ENCODE results near the gene DRAM2.
A peak's percentile ranks its signal among the peaks of the same experiment; 100 is the strongest.

Gene DRAM2

DNA sequence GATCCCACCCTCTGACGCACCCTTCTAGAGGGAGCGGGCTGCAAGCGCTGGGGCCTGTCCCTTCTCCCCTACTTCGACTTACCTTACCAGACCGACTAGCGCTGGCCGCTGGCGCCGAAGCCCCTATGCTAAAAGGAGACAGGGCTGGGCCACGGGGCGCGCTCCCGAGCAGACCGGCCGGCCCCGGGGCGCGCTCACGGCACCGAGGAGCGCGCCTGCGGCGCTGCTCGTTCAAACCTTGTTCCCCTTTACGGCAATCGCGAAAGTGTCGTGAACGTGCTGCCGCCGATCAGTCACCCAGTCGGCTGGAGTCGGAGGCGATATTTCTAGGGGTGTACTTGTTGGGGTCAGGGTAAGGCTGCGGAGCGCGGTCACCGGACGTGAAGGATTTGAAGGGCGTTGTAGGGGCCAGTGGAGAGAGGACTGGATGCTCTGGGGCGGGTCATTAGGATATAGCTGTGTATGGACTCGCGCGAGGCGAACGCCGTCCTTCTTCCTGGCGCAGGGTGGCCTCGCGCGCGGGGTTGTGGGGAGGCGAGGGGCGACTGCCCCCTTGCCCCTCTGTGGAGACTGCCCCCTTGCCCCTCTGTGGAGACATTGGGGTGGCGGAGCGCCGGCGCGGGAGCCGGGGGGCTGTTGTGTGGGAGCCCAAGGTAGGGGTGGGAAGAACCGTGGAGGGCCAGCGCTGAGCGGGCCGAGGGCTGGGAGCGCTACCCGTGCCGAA, at the start of gene DRAM2, which contains the start of gene CEPT1:
Gene DRAM2 (minus strand): TSS at position 138 of the 724 bp plus-strand sequence. CDS start 8,539 bp downstream, outside the sequence.
Gene CEPT1 (plus strand): TSS at position 268 of the 724 bp plus-strand sequence. CDS start 7,492 bp downstream, outside the sequence.
- peak; percentile 84 to 90 for DNase-seq (ENCODE audit: low read depth in 2 of 2)

DNA sequence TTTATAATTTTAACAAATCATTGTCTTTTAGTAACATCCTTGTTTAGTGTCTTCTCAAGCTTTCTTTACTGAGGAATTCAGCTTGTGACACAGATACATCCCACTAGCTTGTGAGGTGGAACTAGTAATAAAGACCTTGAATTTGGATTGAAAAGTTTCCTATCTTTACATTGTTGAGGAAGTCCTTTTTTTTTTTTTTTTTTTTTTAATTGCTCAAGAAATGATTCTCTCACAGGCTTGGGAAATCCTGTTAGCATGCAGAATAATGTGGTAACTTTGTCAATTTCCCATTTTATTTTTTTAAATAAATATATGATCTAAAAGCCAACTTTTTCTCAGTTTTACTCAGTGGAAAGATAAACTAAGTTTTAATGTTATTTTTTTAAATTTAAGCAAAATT, 44.8 kb upstream of the DRAM2 start:
- no peak for DNase-seq (ENCODE audit: low read depth in 2 of 2)

DNA sequence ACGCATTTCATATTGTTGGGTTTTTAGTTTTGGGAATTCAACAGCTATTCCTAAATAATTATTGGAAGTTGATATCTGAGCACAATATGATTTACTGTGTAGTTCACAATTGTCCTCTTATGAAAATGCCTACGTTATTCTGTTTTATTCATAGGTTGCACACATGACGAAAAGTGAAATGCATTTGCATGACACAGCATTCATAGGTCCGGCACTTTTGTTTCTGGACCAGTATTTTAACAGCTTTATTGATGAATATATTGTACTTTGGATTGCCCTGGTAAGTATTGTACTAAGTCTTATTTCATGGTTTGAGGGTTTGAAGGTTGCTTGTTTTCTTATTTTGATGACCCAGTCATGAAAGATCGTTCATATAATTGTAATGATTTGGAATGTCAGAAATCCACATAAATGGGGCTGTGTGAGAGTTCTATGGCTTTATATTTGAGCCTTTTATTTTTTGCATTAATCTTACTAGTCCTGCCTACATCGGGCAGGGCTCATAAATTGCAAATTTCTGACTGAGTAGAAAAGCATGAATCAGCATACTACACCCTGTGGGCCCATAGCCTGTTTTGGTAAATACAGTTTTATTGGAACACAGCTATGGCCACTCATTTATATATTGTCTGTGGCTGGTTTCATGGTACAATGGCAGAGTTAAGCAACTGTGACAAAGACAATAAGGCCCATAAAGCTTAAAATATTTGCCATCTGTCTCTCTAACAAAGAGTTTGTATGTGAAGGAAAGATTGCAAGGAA, 43.6 kb upstream of the DRAM2 start:
- no peak for DNase-seq (ENCODE audit: low read depth in 2 of 2)

DNA sequence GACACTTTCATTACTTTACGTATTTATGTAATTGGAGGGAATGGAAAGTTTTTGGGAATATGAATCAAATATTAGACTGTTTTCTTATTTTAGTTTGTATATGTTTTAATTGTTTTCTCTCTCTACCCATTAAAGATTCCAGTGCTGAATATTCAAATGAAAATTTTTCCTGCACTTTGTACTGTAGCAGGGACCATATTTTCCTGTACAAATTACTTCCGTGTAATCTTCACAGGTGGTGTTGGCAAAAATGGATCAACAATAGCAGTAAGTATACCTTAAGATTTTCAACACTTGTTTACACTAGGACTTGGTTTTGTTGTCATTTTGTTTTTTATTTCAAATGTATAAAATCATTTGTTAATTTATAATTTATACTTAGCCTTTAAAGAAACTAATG, 42.2 kb upstream of the DRAM2 start:
- no peak for DNase-seq (ENCODE audit: low read depth in 2 of 2)

DNA sequence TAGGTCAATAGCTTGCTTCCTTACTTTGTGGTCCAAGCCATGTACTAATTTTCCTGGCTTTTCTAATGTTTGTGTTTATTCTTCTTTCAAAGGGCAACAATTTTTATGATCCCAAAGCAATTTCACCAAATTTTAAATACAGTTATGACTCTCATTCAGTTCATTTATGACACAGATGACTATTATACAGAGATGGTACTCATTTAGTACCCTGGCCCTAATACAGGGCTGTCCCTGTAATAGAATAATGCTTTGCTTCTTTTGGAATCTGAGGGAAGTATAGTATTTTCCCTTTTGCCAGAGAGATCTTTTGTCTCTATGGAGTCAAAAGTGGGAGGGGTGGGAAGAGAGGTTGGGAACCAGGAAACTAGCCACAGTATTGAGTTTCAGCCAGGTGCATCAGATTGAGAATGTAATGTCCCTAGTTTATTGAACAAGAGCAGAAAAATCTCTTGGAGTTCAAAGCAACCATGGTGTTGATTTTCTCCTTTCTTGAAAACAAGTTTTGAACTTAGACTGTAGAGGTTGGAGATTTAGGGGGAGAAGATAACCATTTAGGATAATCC, 40.2 kb upstream of the DRAM2 start:
- no peak for DNase-seq (ENCODE audit: low read depth in 2 of 2)

DNA sequence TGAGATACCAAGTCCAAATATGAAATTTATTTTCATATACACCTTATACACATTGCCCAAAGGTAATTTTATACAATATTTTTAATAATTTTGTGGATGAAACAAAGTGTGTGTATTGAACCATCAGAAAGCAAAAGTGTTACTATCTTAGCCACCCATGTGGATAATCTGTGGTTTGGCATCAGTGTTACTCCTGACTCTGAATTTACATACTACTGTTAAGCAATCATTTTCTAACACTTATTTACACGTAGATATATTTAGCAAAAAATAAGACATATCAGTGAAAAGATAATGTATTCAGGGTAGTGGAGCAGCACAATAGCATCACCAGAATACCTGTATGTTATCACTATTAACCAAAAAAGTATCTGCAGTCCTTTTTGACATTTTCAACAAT, 36.8 kb upstream of the DRAM2 start:
- DNase-seq (ENCODE audit: low read depth in 2 of 2) = no peak

DNA sequence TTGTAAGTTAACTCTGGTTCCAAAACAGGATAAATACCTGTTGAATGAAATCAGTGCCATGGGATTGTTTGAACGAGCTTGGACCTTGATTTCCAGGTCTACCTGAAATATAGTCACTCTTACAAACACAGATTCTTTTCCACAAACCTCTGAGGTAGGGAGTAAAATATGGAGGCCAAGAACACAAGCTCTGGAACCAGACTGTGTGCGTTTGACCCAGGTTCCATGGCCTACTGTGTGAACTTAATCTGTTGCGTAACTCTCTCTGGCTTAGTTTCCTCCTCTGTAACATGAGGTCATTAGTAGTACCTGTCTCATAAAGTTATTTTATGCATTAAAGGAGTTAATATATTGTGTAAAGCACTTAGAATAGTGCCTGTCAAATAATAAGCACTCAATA, 35.5 kb upstream of the DRAM2 start:
- no peak for DNase-seq (ENCODE audit: low read depth in 2 of 2)

DNA sequence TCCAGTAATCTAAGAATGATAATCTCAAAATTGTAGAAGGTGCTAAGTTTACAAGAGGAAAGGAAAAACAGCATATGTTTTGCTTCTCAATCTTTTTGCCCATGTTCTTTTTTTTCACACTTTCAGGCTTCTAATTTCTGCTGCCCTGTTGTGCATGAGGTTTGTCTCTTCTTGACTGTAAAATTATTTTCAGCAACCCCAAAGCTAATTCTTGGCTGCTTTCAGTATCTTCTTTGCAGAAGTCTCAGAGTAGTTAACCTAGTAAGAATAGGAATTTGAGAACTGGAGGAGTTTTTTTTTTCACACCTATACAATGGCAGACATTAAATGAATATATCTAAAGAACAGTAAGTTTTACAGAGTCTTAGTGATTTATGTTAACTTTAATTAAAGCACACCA, 34.2 kb upstream of the DRAM2 start:
- DNase-seq (ENCODE audit: low read depth in 2 of 2) = no peak

DNA sequence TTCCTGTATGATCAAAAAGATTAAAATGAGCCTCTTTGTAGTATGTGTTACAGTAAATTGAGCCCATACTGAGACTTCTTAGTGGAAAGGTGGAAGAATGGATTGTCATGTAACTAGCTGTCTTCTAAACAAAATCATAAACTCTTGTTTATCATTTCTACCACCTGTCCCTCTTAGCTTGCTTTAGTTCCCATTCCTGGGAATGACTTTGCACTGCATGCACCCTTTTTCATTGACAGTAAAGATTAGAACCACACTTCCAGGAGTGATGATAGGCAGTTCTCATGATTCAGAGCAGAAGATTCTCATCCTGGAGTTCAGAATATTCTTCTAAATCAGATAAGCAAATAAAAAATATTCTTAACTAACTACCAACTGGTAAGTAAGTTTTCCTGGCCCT, 32.6 kb upstream of the DRAM2 start:
- DNase-seq (ENCODE audit: low read depth in 2 of 2) = no peak

DNA sequence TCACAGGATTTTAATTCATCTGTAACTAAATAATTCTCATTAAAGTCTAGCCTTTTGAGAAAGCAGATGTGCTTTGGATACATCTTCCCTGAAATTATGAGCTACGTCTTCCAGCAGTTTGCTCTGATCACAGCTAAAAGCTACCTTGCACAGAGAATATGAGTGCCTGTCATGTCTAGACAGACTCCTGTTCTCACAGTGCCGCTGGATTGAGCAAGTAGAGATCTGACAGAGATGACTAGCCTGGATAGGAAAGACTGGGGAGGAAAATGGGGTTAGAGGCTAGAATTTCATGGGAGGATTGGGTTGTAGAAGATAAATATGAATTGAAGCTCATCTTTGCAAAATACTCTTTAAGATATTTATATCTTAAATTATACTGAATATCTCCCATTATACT, 24.3 kb upstream of the DRAM2 start:
- no peak for DNase-seq (ENCODE audit: low read depth in 2 of 2)

DNA sequence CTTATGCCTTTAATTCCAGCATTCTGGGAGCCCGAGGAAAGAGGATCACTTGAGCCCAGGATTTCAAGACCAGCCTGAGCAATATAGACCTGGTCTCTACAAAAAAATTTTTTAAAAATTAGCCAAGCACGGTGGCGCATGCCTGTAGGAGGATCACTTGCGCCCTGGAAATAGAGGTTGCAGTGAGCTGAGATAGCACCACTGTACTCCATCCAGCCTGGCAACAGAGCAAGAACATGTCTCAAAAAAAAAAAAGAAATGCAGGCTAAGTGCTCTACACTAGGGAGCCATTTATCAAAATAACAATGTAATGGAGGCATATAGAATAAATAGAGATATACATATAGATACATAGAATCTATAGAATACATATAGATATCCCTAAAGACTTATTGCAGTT, 23.5 kb upstream of the DRAM2 start:
- DNase-seq (ENCODE audit: low read depth in 2 of 2) = no peak

DNA sequence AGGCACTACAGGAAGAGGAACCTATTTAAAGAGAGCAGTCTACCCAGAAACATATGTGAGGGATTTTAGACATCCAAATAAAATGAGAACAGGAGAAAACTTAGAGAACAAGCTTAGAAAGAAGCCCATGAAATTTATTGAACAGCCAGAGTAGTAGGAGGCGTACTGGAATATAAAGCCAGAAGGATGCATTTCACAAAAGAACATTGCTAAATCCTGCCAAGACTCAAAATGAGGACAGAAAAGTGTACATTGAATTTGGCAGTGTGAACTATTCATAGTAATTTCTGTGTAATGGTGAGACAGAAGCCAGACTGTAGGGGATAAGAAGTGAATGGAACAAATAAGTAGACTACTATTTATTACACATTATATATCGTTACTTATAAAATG, 22.6 kb upstream of the DRAM2 start:
- no peak for DNase-seq (ENCODE audit: low read depth in 2 of 2)

DNA sequence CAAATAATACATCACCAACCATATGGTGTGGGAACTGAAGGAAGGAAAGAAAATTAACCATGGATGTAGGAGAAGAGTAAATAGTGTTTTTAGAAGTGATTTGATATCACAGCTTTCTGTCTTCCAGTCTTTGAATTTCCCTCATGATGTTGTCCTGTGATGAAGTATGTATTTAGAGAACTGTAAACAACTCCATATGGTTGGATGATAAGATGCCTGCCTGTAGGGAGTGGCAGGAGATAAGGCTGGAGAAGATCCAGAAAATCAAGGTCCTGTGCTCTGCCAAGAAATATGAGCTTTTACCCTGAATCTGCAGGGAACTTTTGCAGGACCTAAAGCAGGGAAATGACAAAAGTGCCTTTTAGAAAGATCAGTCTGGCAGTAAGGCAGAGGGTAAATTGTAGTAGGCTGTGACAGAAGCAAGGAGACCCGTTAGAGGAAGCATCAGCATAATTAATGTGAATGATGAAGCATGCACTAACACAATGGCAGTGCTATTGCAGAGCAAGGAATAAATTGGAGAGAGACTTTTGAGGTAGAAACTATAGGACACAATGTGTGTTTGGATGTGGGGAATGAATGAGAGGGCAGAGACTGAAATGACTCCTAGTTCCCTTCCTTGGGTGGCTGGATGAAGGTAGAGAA, 22.1 kb upstream of the DRAM2 start:
- DNase-seq (ENCODE audit: low read depth in 2 of 2) = no peak

DNA sequence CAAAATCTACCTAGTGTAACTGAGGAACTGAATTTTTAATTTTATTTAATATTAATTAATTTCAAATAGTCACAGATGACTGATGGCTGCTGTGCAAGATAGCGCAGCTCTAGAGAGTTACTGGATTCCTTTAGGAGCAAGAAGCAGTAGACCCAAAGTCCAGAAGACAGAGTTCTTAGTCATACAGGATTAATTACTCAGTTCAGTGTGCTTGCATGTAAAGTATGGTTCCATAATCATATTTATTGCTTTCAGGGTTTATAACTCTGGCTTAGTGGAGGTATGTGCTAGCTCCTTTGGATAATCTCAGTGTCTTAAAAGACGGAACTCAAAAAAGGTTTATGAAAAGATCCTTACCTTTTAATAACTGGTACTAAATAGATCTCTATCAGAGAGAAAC, 17.5 kb upstream of the DRAM2 start:
- DNase-seq (ENCODE audit: low read depth in 2 of 2) = no peak

DNA sequence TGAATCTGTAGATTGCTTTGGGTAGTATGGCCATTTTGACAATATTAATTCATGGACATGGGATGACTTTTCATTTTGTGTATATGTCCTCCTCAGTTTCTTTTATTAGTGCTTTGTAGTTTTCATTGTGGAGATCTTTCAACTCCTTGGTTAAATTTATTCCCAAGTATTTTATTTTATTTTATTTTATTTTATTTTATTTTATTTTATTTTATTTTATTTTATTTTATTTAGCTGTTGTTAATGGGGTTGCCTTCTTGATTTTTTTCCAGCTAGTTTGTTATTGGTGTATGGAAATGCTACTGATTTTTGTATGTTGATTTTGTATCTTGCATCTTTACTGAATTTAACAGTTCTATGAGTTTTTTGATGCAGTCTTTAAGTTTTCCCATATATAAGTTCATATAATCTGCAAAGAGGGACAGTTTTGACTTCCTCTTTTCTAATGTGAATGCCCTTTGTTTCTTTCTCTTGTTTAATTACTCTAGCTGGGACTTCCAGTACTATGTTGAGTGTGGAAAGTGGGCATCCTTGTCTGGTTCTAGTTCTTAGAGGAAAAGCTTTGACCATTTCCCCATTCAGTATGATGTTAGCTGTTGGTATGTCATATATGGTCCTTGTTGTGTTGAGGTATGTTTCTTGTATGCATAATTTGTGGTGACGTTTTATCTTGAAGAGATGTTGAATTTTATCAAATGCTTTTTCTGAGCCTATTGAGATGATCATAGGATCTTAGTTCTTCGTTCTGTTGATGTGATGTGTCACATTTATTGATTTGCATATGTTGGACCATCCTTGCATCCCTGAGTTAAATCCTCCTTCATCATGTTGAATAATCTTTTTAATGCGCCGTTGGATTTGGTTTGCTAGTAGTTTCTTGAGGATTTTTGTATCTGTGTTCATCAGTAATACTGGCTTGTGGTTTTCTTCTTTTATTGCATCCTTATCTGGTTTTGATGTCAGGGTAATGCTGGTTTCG, 14.4 kb upstream of the DRAM2 start:
- DNase-seq (ENCODE audit: low read depth in 2 of 2) = no peak

DNA sequence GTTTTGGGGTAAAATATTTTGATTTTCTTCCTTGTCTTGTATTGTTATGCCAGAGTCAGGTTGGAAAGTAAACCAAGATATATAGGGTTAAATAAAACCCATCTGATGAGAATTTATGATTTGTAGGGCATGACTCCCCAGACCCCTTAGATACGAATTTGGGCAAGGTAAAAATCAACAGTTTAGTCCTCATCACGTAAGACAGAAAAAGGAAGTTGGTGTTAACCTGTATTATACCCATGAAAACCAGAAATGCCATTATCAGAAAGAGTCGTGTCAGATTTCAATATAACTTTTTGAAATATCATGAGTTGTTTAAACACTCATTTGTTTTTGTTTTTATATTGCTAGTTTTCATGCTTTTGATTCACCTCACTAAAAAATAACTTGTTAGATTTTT, 11.9 kb upstream of the DRAM2 start:
- no peak for DNase-seq (ENCODE audit: low read depth in 2 of 2)

DNA sequence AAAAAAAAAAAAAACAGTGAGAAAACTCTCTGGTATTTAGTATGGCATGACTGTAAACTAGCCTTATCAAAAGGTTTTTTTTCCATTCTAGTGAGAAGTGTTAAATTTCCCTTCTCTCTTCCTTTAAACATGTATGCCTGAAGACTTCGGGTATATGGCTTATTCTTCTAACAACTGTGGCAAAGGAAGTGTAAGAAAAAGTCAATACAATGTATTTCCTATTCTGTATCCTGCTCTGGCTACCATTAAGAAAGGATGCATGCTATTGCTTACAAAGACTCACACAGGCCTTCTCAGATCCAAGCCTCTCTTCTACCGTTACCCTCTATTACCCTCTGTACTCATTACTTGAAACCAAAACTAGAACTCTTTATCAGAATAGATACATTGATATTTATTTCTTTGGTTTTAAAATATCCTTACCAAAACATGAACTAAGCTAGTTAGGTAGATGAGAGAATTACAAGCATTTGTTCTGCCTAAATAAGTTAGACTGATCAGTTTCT, 8.5 kb upstream of the DRAM2 start:
- DNase-seq (ENCODE audit: low read depth in 2 of 2) = no peak

DNA sequence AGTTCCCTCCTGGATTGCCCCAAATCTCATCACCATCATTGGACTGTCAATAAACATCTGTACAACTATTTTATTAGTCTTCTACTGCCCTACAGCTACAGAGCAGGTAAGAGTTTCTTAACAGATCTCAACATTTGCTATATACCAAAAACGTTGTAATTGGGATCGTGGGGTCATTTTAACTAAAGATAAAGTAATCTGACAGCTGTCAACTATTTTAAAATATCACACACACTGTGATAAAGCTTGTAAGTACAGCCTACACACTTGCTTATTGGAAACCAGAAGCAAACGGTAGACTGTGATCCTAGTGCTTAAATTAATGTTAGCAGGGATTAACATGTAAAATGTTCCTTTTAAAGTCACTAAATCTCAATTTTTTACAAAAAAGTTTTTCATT, 8.1 kb upstream of the DRAM2 start:
- no peak for DNase-seq (ENCODE audit: low read depth in 2 of 2)

DNA sequence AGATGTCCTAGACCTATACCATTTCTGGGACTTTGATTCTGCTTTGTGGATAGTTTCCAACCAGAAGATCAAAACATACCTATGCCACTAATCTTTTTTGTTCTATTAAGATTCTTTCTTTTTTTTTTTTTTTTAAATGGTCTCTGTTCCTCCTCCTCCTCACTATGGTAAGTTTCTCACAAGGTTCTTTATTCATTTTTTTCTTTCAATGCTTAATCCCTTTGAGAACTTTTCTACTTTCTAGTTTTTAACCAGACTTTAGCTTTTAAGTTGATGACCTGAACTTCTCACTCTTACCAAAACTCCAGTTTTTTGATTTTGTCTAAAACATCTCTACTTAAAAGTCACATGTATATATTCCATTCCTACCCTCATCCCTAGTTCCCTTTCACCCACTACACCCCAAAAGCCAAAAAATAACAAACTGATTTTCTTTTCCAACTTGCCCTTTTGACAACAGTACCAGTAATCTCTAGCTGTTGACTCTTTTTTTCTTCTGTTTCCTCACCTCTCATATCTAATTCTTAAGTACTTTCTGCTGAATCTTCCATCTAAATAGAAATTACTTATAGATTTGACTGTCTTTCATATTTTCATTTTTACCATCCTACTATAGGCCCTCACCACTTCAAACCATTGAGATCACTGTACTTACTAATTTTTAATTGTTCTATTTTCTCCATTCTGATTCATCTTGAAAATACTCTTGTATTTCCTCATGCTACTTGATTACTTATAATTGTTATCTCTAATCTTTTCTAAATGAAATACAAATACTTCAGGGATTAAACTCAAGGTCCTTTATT, 6.3 kb upstream of the DRAM2 start:
- DNase-seq (ENCODE audit: low read depth in 2 of 2) = no peak

DNA sequence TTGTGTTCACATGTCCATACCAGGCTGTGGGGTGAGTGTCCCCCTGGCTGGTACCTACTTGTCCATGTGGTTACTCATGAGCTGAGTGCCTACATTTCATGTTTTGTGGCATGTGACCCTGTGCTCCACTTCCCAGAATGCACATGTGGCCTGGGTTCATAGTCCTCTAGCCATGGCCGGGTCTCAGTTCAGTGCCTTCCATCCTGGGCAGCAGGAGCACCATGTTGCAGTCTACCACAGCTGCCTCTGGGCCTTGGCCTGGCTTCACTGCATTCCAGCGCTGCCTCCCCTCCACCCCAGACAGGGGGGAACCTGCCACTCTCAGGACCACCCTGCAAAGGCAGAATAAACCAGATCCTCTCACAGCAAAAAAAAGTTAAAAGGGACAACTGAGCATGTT, 5.6 kb upstream of the DRAM2 start:
- no peak for DNase-seq (ENCODE audit: low read depth in 2 of 2)

All from stimulated activated CD8-positive, alpha-beta memory T cell treated with anti-CD3 and anti-CD28 coated beads, Interleukin-2, amount 100 ng/mL, for 48 hours (primary cell).